A673 (cell line): ENCODE measurements around the gene TTLL12. TPM values are rescaled to one million over a fixed set of nuclear protein-coding genes. Genes with fewer than 3 reads are reported as not detected.

Experiments
- BruUV-seq: library from RNA; stranded (reverse); fragments of 400-500 nt; replicated peaks from 2 replicates; lab custom pipeline; 2021; lab: Mats Ljungman, UMichigan
- CTCF ChIA-PET: fragments of 300-600 bp; sonication (Branson Sonifier 250); formaldehyde crosslinking; loops from one replicate; lab custom pipeline; 2022; ENCODE audit warnings: antibody characterized with exemption; lab: Charles Lee
- POLR2A ChIA-PET: fragments of 300-600 bp; sonication (Branson Sonifier 250); formaldehyde crosslinking; loops from one replicate; lab custom pipeline; 2022; ENCODE audit warnings: antibody characterized with exemption; ENCODE audit not compliant: low non-redundant PET; lab: Charles Lee
- DNase-seq: peaks from one replicate; pipeline ENCODE4 v3.0.0-alpha.2; 2015; ENCODE audit warnings: low spot score
- H3K27ac ChIP-seq: fragments of 200-600 bp; sonication (generic); 2 replicates; pipeline ENCODE4 v1.5.1; 2016; ENCODE audit warnings: mixed run types, low read depth, mild to moderate bottlenecking, mixed read lengths, antibody characterized with exemption, low read length; ENCODE audit not compliant: poor library complexity, severe bottlenecking
- H3K27me3 ChIP-seq: fragments of 200-600 bp; sonication (generic); replicated peaks from 2 replicates; pipeline ENCODE4 v1.6.1; 2017; ENCODE audit warnings: mixed run types, low read depth, mild to moderate bottlenecking, mixed read lengths, antibody characterized with exemption, low read length; ENCODE audit not compliant: insufficient read depth, poor library complexity
- H3K36me3 ChIP-seq: fragments of 200-600 bp; sonication (generic); 2 replicates; pipeline ENCODE4 v1.6.1; 2016; ENCODE audit warnings: mixed run types, mild to moderate bottlenecking, mixed read lengths, antibody characterized with exemption, low read length; ENCODE audit not compliant: insufficient read depth, poor library complexity, severe bottlenecking
- H3K4me1 ChIP-seq: fragments of 200-600 bp; sonication (generic); 2 replicates; pipeline ENCODE4 v1.6.1; 2017; ENCODE audit warnings: mixed run types, mild to moderate bottlenecking, mixed read lengths, antibody characterized with exemption, low read length; ENCODE audit not compliant: insufficient read depth, poor library complexity, severe bottlenecking
- H3K4me3 ChIP-seq: fragments of 200-600 bp; sonication (generic); 2 replicates; pipeline ENCODE4 v1.5.1; 2016; ENCODE audit warnings: low read depth, mixed run types, mild to moderate bottlenecking, mixed read lengths, low read length; ENCODE audit not compliant: poor library complexity, severe bottlenecking
- H3K9me3 ChIP-seq: fragments of 200-600 bp; sonication (generic); 2 replicates; pipeline ENCODE4 v1.6.1; 2016; ENCODE audit warnings: mixed run types, low read depth, mild to moderate bottlenecking, mixed read lengths, antibody characterized with exemption, low read length; ENCODE audit not compliant: poor library complexity, severe bottlenecking
- EZH2 ChIP-seq: fragments of 200-600 bp; sonication (generic); IDR thresholded peaks from 2 replicates; pipeline ENCODE4 v1.6.1; 2017; ENCODE audit warnings: borderline replicate concordance, low read depth, mild to moderate bottlenecking, mixed read lengths, antibody characterized with exemption, low read length; ENCODE audit not compliant: poor library complexity, severe bottlenecking
- intact Hi-C: fragments of 100-400 bp; cut with micrococcal nuclease; formaldehyde crosslinking; loops from one replicate; pipeline ENCODE4 v1.10.0; 2022; ENCODE audit not compliant: unreplicated experiment
- total RNA-seq: library from RNA; stranded (reverse); gene quantifications from 2 replicates; pipeline ENCODE4 v1.2.3, GENCODE V29; 2021
- TF ChIP-seq, protein P1 (sequence below): fragments of 300-800, 200-600 bp; sonication (generic); conservative IDR thresholded peaks from 2 replicates; pipeline ENCODE4 v1.5.1; 2017; ENCODE audit warnings: low read depth, mild to moderate bottlenecking, antibody characterized with exemption, low read length, moderate library complexity, mixed read lengths

TTLL12 gene
- total RNA-seq, 1 experiment from 2014 or later: 138 TPM

DNA sequence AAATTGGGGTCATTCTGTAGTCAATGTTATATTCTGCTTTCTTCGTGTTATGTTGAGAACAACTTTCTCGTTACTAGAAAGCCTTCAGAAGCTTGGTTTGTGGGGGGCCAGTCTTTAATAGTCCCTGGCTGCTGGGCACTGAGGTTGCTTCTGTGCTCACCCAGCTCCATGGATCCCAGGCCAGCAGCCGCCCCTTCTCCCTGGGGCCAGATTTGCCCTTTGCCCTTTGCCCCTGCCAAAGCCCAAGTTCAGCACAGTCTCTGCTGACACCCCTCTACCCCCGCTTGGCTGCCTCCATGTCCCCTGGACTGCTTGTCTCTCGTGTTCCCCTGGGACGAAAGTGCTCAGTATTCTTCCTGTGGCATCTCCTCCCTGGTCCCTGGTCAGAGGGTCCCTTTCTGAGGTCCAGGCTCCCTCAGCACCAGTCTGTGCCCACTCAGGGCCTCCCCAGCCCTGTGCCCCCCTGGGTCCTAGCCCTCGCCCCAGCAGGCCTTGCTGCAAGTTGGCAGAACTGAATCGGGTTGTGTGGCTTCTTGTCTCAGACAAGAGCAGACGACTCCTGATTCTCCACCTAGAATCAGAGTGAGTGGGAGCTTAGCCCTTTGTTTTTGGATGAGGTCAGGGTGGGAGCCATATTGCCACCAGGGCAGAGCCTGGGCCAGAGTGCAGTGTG is 28.9 kb downstream of the TTLL12 start:
- Histone ChIP-seq H3K27ac (no peak overlapping the region), H3K4me1 (no peaks in the 10 kb centered on the region), H3K27me3 (no peaks in the 10 kb centered on the region), H3K36me3 (peaks cover 6% of the 10 kb centered on the region), H3K4me3 (no peak overlapping the region), H3K9me3 (no peaks in the 10 kb centered on the region)
- no TSS peak for BruUV-seq
- CTCF ChIA-PET: no interaction called here
- intact Hi-C loops: no loop called here
- POLR2A ChIA-PET: no interaction called here
- TF ChIP-seq EZH2: no peak
- TF ChIP-seq, protein P1, sequence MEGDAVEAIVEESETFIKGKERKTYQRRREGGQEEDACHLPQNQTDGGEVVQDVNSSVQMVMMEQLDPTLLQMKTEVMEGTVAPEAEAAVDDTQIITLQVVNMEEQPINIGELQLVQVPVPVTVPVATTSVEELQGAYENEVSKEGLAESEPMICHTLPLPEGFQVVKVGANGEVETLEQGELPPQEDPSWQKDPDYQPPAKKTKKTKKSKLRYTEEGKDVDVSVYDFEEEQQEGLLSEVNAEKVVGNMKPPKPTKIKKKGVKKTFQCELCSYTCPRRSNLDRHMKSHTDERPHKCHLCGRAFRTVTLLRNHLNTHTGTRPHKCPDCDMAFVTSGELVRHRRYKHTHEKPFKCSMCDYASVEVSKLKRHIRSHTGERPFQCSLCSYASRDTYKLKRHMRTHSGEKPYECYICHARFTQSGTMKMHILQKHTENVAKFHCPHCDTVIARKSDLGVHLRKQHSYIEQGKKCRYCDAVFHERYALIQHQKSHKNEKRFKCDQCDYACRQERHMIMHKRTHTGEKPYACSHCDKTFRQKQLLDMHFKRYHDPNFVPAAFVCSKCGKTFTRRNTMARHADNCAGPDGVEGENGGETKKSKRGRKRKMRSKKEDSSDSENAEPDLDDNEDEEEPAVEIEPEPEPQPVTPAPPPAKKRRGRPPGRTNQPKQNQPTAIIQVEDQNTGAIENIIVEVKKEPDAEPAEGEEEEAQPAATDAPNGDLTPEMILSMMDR: no peak
- no peak for DNase-seq

DNA sequence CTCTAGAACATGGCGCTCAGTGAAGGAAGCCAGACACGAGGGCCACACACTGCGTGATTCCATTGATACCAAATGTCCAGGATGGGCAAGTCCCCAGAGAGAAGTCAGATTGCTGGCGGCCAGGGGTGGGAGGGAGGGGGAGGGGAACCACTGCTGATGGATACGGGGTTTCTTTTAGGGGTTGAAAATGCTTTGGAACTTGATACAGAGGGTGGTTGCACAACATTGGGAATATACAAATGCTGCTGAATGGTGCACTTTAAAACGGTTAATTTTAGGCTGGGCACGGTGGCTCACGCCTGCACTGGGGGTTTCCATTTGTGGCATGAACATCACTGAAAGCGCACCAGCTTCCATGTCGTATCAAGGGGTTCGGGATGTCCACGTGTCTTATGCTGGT is 30.5 kb downstream of the TTLL12 start:
- Histone ChIP-seq H3K4me3 (no peak overlapping the region), H3K9me3 (no peaks in the 10 kb centered on the region), H3K27me3 (no peaks in the 10 kb centered on the region), H3K36me3 (no peaks in the 10 kb centered on the region), H3K27ac (no peak overlapping the region), H3K4me1 (no peaks in the 10 kb centered on the region)
- BruUV-seq: no TSS peak
- no peak for TF ChIP-seq EZH2
- TF ChIP-seq, protein P1: no peak
- CTCF ChIA-PET: no interaction called here
- POLR2A ChIA-PET: no interaction called here
- intact Hi-C loops: no loop called here
- no peak for DNase-seq

DNA sequence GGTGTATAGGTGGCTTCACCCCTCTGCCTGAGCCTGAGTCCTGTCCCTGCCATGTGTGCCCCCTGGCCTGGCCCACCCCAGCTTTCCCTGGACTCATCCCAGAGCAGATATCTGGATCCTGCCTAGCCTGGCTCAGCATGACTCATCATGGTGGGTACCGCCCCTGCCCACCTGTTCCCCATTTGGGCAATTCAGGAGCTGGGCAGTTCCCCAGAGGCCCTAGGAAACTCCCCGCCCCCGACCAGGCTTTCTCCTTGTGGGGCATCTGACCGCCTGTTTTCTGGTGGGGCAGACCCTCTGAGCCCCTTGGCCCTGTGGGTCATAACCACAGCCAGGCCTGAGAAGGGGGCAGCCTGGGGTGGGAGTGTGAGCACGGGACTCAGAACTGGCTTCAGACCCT is 31.1 kb downstream of the TTLL12 start:
- DNase-seq: no peak
- H3K4me3 ChIP-seq: no peak overlapping the region
- no peaks in the 10 kb centered on the region for H3K36me3 ChIP-seq
- no TSS peak for BruUV-seq
- ChIA-PET POLR2A (interaction anchor here (0.5 kb wide), 1 partner anchor 31 kb away, joined by 5 read pairs; no protein-coding TSS in a partner anchor), CTCF (no interaction called here)
- intact Hi-C loops: no loop called here
- no peak overlapping the region for H3K27ac ChIP-seq
- no peaks in the 10 kb centered on the region for H3K4me1 ChIP-seq
- TF ChIP-seq, protein P1: no peak
- TF ChIP-seq EZH2: no peak
- H3K27me3 ChIP-seq: no peaks in the 10 kb centered on the region
- H3K9me3 ChIP-seq: no peaks in the 10 kb centered on the region
